NCI-H1694 (cell line): ENCODE data around the gene CPA1.

Experiments used
- DNase-seq: peaks from one replicate; lab custom pipeline; 2025; lab: John Stamatoyannopoulos, UW

The CPA1 gene

DNA sequence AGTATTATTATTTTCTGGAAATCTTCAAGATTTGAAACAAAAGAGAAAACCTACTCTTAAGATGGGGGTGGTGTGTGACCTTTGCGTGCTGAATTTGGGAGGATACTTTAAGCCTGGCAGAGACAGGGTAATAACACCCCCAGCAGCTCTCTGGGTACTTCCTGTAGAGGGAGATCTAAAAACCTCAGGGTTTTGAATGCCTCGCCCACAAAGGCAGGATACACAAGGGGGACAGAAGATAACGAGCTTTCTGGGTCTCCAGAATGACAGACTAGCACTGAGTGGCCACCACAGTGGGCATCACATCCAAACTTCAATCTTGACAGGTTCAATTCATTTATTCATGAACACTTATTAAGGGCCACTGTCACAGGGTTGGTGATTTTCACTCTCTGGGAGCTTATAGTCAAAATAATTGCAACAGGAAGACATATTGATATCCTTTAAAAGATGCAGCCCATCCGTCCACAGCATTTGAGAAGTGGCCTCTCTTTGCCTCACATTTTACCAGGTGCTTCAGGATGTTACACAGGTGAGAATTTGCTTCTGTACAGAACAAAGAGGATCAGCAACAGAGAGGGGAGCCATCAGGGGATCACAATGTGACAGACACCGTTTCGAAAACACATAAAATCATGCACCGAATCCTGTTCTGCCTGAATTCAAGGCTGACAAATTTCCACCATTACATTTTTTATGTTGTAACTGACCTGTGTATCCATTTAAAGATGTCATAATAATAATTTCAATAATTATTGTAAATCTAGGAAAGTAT is 14.3 kb downstream of the CPA1 start:
- DNase-seq: no peak

GRCh38 chr7:130395421-130395820 is 15.1 kb downstream of the CPA1 start:
- no peak for DNase-seq

DNA sequence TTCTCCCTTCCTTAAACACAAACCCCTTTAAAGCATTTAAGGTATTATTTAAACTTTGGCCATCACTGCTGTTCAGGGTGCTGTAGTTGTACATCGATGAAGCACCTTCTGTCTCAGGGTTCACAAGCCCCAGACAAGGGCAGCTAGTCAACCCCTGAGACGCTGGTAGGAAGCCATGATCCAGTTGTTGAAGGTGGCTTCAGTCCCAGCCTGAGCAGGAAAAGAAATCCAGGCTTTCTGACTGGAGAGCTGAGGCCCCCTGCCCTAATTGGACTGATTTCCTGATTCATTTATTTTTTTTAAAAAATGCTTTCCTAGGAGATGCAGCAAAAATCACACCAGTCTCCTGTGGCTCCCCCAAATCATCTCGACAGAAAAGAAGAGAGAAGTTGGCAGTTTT is 15.8 kb downstream of the CPA1 start:
- no peak for DNase-seq

DNA sequence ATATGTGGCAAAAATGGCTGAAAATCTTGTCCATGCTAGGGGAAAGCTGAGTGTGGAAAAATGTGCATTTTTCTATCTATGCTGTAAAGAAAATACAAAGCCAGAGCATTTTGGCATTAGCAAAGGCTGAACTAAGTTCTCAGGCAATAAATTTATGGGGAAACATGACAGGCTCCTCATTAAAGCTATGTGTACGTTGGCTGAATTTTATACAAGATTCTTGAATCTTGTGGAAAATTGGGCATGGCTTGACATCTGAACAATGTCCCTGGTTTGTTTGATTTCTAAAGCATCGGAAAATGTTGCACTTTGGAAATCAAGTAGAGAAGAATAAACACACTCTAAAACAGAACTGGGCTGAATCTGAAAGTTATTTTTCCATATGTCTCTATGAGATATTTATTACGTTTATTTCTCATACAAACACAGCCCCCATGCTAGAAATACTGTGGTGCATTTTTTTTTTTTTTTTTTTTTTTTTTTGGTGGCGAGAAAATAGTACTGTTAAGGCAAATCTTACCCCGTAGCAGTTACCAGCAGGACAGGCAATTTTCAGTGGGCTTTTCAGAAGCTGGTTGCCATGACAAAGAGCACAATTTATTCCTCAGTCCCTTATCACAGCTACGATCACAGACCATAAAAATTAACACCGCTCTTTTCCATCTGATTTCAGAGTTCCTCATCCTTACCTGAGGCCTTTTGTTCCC is 16.9 kb downstream of the CPA1 start:
- DNase-seq: no peak

- no peak for DNase-seq
Measured at GRCh38 chr7:130397758-130398073, 17.4 kb downstream of the CPA1 start.

GRCh38 chr7:130398526-130399090 is 18.3 kb downstream of the CPA1 start:
- no peak for DNase-seq

DNA sequence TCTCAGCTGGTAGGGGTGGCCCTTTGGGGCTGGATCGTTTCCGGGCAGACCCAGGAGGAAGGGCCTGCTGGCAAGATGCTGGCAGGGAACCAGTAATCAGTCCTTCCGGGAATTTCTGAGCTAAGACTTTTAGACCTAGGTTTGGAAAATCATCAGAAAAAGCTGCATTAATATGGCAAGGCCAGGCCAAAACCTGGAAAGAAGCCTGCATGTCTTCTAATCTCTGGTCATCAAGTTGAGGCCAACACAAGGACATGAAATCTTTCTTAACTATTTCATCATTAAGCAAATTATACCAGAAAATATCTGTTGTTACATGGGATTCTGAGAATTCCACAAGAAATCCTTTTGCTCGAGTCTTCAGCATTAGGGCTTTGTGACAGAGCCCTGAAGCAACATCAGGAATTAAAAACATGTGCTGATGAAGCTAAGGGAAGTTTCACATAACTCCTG is 19.9 kb downstream of the CPA1 start:
- DNase-seq: no peak

- DNase-seq: no peak
Measured at GRCh38 chr7:130401101-130401500, 20.8 kb downstream of the CPA1 start.

DNA sequence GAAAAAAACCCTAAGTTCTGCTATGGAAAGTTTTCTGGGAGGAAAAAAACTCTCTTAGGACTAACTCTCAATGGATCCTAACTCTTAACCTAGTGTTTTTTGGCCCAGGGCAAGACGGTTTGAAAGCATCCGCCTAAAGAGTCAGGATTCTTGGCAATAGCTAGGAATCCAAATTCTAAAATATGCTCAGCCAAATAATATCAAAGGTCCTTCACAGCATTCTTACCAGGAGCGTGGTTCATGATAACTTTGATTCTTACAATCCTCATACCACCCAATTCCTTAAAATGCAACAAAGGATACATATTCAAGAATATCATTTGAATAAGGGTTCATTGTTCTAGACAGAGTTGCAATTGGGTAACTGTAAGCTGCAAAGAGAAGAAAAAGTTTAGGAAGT is 21.3 kb downstream of the CPA1 start:
- DNase-seq: no peak

GRCh38 chr7:130405003-130405402 is 24.7 kb downstream of the CPA1 start:
- no peak for DNase-seq

GRCh38 chr7:130409067-130409711 is 28.9 kb downstream of the CPA1 start:
- DNase-seq: no peak

GRCh38 chr7:130409712-130410072 is 29.4 kb downstream of the CPA1 start:
- no peak for DNase-seq

DNA sequence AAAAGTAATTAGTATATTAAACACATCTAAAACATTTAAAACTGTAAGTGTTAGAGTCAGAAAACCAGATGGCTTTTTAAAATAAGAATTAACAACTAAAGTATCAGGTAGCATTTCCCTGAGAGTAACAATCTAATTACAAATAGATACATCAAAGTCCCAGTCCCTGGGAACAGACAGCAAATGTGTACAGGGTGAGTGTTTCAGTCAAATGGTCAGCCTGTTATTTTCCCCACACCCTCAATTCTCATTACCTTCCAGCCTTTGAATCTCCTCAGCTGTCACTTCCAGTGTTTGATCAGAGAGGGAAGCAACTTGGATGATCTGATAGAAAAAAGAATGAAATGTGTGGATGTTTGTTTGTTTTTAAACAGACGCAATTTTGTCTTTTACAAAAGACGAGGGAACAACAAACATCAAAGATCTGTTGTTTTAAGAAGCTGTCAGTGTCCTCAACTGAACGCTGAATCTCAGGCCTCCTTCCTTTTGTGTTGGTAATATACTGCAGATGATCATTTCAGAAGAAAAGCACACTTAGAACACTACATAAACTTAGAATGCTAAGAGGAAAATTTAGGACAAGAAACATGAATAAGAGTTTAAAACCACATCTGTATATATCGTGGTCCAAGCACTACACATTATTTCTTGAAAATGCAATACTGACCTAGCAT is 30.7 kb downstream of the CPA1 start:
- no peak for DNase-seq

GRCh38 chr7:130413201-130413600 is 32.9 kb downstream of the CPA1 start:
- DNase-seq: no peak

DNA sequence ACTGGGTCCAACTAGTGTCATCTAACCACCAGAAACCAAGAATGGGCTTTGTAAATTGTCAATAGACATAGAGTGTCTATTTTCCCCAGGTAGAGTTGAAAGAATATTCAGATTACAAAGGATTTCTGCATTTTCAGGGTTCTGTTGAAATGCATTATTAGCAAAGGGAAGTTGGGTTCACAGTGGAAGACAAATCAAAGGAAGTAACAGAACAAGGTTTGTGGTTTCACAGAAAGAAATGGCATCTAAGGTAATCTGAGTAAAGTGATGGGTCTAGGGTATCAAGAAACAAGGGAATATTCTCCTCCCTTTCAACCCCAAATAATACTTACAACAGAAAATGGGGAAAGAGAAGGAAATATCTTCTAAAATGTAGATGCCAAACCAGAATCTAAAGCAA is 34.7 kb downstream of the CPA1 start:
- no peak for DNase-seq

DNA sequence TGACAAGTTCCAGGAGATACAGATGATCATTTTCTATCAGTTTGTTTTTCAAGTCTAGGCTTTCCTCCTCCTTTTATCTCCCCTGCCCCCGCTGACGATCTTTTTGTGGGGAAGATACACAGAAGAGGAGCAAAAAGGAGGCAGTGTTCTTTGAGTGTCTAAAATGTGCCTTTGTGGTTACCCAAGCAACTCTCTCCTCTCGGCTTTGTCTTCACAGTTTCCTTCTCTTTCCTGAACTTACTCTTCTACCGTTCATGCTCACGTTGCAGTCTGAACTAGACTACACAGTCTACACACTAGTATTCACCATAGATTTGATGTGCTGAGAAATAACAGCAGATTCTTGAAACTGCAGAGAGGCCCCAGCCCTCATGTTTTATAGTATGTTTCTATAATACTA is 36.9 kb downstream of the CPA1 start:
- no peak for DNase-seq

DNA sequence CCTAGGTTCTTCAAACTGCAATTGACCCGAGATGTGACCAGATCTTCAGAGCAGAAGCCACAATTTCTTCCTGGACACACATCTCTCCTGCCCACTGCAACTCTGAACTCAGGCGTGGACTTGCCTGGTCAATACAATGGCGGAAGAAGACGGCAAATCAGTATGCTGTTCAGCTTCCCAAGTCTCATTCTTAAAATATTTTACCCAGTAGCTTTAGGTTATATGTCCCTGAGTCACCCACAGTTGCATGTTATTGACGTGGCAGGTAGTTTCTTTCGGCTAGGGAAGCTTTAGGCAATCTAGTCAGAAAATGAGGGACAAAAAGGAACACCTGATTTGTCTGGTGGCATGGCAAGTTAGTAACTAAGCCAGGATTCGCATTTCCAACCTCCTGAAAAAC is 38.0 kb downstream of the CPA1 start:
- no peak for DNase-seq

DNA sequence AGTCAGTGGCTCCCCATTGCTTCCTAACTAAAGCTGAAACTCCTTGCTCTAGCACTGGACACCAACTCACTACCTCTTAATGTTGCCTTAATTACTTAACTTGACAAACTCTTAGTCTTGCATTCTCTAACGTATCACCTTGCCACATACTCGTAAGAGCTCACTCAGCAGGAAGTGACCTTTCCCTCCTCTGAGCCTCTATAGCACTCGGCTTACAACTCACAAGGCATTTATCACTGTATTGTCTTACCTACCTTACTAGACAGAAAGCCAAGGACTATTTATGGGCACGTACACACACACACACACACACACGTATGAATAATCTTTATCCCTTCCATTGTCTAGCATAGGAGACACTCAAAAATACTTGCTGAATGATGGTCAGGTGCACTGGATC is 39.4 kb downstream of the CPA1 start:
- DNase-seq: no peak

DNA sequence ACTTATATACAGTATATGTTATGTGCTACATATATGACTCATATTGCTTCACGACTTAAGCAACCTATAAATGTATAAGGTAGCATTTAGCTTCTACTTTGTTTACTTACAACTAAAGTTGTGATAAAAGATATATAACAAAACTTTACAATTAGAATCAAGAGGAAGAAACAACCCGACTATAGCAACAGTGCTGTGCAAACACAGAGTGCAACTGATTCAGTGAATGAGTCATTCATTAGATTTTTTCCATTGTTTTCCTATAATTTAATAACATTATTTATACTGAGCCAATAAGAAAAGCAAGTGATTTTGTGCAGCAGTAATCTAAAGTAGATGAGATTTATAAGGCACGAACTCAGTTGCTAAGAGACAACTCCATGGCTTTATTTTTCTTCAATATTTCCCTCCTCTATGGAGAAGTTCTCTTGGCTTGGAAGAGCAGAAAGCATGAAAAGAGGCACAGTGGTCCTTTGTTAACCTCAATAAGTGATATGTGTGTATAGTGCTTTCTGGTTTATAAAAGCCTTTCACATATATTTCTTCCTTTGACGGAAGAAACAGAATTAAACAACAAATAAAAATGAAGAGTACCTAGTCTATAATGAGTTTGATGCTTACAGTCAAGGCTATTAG is 40.8 kb downstream of the CPA1 start:
- no peak for DNase-seq

DNA sequence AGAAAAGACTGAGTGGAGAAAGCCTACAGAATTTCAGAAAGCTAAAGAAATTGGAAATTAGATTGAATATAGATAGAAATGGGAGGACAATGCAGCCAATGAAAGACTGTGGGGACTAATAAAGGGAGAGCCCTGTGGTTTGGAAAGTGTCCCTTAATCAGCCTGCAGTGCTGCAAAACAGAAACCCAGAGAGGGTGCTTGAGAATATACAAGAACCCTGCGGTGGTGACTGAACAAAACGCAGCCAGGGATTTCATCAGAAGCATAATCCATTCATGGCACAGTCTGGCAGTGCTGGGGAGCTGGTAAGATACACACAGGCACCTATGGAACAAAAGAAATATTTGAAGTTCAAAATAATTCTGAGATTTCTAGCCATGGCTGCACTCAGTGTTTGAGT is 41.4 kb downstream of the CPA1 start:
- no peak for DNase-seq

GRCh38 chr7:130423501-130424037 is 43.3 kb downstream of the CPA1 start:
- DNase-seq: no peak

- no peak for DNase-seq
Measured at GRCh38 chr7:130425796-130426195, 45.5 kb downstream of the CPA1 start.
